GM19043 (cell line): ENCODE measurements around the gene DHRS4L2.

Experiments
- ATAC-seq: cut with Tn5 transposase; IDR thresholded peaks from one replicate; pipeline ENCODE4 v1.9.1; 2021; ENCODE audit warnings: low read depth; ENCODE audit not compliant: unreplicated experiment

The DHRS4L2 gene

GRCh38 chr14:24051789-24052655, 63.3 kb downstream of the DHRS4L2 start, which contains the start of gene CARMIL3:
Gene CARMIL3, plus strand, starts transcription at chr14:24052009. Its CDS starts 145 bp downstream, at chr14:24052154.
- ATAC-seq = peak; percentile 61

DNA sequence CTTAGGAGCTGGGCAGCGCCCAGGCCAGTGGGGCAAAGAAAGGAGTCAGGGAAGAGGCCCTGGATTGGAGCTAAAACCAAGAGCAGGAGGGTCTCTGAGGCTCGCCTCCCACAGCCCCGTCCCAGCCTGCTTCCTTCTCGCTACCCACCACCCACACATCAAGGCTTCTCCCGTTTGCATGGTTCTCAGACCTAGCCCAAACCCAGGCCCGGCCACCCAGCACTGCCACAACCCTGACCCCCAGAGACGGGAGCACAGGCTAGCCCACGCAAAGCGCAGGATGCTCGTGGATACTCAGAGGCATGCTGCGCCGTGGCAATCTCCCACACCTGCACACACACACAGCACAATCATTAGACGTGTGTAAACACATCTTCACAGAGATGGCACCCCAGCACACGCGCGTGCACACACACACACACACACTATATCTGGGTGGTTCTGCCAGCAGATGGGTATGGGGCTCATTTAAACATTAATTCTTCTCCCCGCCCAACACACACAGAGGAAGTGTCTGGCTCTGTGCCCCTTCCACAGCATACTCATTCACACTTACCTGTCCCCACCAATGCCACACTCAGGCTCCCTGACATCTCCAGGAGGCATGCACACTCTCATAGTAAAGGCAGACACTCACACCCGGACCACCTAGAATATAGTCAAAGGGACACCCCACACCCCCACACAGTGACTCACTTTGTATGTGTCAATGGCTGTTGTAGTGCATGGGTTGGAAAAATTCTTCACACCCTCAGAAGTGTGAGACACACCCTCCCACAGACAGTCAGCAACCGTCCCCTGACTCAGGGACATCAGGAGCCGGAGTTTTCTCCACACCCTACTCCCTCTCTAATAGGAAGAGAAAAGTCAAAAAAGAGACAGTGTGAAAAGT, 64.2 kb downstream of the DHRS4L2 start:
- no peak for ATAC-seq

DNA sequence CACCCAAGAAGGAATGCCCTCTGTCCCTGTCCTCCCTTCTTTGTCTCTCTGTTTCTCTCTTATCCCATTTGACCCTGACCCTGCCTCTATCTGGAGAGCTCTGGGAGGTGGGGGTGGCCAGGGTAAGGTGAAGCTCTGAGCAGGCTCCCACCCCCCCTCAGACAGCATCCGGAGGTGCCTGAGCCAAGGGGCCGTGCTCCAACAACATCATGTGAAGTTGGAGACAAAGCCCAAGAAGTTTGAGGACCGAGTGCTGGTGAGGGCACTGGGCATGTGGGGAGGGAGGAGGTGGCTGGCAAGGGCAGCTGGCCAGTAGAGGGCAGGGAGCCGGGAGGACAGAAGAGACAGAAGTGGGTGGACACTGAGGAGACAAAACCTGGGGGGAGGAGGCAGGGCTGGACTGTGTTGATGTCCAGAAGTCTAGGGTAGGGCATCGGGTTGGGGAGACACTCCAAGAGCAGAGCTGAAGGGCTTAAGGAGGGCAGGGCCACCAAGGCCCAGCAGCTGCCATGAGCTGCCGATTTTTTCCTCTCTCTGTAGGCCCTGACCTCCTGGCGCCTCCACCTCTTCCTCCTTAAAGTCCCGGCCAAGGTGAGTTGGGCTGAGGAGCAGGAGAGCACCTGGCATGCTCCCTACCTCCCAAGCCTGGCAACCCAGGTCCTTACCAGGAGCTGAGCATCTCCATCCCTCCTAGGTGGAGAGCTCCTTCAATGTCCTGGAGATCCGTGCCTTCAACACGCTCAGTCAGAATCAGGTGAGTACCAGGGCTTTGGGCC, 65.0 kb downstream of the DHRS4L2 start:
- no peak for ATAC-seq

GRCh38 chr14:24054324-24054641, 65.6 kb downstream of the DHRS4L2 start:
- no peak for ATAC-seq

DNA sequence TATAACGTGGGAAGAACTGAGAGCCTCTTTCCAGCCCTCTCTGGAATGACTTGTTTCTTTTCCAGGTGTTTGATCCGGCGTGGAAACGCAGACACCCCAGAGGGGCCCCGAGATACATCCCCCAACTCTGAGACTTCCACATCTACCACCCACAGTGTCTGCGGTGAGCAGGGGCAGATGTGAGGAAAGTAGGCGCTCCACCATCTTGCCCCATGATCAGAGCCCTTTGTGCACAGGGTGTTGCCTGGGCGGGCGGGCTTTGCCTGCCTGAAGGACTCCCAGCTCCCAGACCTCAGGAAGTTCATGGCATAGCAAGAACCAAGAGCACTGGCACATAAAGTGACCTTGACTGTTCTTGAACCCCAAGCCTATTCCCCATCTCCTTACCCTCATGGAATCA, 65.9 kb downstream of the DHRS4L2 start:
- ATAC-seq = no peak
